Raji (cell line): Measurements from ENCODE around the gene SEC16B.

ENCODE experiments used
- POLR2A ChIP-seq: IDR thresholded peaks from 2 replicates; pipeline ENCODE4 v1.6.1; 2011; ENCODE audit warnings: low read depth, low read length, control low read depth; ENCODE audit not compliant: insufficient read depth

Gene SEC16B, protein sequence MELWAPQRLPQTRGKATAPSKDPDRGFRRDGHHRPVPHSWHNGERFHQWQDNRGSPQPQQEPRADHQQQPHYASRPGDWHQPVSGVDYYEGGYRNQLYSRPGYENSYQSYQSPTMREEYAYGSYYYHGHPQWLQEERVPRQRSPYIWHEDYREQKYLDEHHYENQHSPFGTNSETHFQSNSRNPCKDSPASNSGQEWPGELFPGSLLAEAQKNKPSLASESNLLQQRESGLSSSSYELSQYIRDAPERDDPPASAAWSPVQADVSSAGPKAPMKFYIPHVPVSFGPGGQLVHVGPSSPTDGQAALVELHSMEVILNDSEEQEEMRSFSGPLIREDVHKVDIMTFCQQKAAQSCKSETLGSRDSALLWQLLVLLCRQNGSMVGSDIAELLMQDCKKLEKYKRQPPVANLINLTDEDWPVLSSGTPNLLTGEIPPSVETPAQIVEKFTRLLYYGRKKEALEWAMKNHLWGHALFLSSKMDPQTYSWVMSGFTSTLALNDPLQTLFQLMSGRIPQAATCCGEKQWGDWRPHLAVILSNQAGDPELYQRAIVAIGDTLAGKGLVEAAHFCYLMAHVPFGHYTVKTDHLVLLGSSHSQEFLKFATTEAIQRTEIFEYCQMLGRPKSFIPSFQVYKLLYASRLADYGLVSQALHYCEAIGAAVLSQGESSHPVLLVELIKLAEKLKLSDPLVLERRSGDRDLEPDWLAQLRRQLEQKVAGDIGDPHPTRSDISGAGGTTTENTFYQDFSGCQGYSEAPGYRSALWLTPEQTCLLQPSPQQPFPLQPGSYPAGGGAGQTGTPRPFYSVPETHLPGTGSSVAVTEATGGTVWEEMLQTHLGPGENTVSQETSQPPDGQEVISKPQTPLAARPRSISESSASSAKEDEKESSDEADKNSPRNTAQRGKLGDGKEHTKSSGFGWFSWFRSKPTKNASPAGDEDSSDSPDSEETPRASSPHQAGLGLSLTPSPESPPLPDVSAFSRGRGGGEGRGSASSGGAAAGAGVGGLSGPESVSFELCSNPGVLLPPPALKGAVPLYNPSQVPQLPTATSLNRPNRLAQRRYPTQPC

DNA sequence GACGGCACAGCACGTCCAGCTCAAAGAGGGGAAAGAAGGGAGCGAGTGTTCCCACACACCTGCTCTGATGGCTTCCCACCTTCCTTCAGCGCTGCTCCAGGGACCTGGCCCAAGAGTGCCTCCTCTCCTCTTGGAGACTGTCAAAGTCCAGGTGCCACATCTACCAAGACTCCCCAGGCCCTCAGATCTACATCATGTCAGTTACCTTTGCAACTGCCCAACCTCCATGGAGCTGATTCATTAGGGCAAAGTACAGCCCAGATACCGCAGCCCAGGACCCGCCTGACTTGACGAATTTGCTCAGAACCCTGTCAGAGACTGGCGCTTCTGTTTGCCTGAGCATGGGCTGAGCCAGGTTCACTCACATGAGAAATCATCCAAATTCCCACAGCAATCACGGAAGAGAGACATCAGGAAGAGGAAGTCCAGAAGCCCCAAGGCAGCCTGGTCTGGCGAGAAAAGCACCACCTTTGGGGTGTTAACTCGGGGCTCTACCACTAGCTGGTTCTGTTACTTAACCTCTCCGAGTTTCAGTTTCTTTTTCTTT lies at the start of gene SEC16B:
SEC16B (minus strand) TSS at position 234 of the 547 bp plus-strand sequence. CDS start 2,077 bp downstream, outside the sequence.
- TF ChIP-seq POLR2A, result no peak

DNA sequence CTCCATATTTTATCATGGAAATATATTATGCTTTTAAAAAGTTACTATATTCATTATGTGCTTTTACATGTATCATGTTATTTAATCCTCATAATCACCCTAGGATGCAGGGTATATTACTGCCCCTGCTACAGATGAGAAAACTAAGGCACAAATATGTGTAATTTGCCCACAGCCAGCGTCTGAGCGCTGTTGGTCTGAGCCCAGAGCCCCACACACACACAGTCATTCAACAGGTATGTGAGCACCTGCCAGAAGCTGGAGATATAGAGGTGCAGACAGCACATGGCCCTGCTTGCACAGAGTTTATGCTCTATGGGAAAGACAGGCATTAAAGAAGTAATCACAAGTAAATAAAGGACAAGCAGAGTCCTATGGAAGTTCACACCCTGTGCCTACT lies 49.8 kb upstream of the SEC16B start:
- no peak for TF ChIP-seq POLR2A

DNA sequence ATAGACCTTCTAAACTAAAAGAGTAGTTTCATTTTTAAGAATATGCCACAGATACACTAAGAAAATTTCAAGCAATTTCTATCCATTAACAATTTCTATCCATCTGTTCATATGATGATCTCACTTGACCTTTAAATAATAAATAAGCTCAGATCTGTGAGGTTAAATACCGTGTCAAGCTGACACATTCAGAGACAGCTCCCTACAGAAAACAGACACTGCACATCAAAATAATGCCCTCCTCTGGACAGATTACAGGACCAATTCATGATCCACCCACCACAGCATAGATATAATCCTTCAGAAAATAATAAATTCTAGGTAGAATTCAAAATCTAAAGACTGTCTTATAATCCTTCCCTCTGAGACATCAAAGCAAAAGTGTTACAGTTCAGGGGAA lies 49.4 kb upstream of the SEC16B start:
- no peak for TF ChIP-seq POLR2A

DNA sequence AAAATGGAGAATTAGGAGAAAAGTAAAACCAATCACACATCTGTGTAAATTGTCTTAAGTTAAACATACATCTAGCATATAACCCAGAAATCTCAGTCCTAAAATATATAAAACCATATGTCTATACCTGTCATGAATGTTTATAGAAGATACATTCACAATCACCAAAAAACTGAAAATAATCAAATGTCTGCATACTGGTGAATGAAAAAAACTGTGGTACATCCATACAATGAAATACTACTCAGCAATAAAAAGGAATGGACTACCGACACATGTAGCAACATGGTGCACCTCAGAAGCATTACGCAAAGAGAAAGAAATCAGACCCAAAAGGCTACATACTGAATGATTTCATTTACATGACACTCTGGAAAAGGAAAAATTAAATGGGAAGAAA lies 47.7 kb upstream of the SEC16B start:
- no peak for TF ChIP-seq POLR2A

DNA sequence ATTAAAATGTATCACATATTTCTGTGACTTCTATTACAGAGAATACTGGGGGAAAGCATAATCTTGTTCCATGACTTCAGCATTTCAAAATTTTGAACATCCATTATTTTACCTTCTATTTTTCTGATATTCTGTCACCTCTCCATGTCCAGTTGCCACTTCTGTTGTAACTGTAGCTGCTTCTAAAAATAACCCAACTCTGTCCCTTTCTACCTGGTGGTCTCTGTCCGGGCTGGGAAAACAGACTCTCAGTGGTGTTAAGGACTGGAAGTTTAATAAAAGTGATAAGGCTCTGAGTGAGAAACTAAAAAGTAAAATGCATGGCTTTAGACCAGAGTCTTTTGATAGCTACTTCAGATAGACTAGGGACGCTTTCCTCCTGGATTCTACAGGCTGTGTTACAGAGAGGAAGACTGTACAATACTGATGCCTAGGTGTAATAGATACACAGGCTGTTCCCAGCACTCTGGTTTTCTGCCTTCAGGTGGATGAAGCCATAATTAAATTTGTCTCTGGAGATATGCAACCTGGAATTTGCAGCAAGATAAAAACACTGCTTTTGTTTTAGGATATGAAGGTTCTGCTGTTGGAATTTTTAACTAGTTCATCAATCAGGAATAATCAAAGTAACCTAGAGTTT lies 42.1 kb upstream of the SEC16B start:
- no peak for TF ChIP-seq POLR2A

DNA sequence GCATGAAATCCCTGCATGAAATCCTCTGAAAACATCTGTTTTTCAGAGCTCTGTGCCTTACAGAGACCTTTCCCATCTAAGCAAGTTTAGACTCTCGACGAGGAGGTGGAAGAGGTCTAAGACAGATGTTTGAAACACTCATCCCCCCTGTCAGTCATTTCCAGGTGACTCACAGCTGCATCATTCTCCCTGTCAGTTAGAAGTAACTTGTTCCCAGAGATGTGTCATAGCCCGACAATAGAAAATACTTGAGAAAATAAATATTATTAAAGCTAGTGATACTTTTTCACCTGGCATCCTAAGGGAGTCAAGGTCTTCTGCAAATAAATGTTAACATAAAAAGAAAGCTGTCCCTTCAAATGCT lies 41.6 kb upstream of the SEC16B start:
- no peak for TF ChIP-seq POLR2A

DNA sequence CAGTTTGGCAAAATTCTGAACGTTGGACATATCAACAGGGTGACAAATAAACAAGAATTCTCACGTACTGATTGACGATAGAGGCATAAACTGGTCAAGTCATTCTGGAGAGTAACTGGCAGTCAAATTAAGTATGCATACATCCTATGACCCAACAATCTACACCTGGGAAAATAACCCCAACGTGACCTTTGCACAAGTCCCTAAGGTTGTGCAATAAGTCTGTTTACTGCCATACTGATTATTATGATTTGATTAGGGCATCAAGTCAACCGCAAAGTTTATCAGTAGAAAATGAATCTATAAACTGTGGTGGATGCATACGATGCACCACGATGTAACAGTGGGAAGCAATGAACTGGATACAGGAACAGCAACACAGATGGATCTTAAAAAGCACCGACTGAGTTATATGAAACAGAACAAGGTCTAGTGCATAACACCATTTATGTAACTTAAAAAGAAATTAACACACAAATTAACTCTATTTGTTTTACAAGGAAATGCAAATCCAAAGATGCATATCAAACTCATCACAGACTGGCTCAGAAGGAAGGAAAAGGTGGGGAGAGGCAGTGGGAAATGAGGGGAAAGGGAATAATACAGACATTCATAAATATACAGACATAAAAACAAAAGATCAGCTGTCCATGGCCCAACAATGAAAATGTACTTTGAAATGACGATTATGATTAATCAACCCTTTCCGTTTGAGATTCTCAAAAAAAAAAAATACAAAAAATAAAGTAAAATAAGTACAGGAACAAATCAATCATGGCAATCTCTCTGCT lies 41.0 kb upstream of the SEC16B start:
- no peak for TF ChIP-seq POLR2A

DNA sequence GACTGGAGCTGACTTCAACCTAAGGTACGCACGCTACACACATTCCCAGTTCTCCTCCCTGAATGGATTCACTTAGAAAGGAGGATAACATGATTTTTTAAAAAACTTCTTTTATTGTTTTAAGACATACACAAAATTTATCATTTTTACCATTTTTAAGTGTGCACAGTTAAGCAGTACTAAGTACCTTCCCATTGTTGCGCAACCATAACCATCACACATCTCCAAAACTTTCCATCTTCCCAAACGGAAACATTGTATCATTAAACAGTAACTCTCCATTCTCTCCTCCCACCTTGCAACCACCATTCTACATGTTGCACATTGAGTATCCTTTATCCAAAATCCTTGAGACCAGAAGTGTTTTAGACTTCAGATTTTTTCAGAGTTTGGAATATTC lies 36.2 kb upstream of the SEC16B start:
- no peak for TF ChIP-seq POLR2A

DNA sequence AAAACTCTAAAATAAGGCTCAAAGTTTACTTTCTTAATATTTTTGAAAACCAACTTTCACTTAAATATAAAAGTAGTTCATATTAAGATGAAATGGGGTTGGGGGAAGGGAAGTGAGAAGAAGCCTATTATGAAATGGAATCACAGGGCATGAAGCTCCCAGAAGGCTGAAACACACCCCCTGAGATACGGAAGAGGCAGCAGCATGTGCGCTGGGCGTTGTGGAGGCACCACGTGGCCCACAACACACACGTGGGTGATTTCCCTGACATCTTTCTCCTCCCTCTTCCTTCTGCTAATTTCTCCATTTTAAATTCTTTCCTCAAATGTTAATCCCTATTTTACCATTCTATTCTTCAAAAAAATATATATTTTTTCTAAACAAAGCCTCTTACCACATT lies 35.6 kb upstream of the SEC16B start:
- no peak for TF ChIP-seq POLR2A

DNA sequence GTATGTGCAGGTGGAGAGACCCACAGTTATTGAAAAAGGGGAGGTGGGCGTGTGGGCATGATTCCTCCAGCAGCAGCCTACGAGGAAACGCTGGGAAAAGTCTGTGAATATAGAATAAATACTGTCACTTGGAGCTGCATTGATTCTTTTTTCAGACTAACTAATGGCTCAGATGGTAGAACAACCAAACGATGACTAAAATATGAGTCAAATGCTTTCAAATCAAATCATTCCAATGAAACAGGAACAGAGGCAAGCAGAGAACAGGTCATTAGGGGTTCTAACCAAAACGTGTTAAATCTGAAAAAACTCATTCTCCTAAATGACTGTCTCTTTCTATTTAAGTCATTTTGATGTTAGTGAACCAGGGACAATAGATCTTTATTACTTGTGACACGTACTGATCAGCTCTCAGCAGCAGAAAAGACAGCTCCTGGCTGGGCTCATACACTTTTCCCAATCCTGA lies 35.1 kb upstream of the SEC16B start:
- no peak for TF ChIP-seq POLR2A

DNA sequence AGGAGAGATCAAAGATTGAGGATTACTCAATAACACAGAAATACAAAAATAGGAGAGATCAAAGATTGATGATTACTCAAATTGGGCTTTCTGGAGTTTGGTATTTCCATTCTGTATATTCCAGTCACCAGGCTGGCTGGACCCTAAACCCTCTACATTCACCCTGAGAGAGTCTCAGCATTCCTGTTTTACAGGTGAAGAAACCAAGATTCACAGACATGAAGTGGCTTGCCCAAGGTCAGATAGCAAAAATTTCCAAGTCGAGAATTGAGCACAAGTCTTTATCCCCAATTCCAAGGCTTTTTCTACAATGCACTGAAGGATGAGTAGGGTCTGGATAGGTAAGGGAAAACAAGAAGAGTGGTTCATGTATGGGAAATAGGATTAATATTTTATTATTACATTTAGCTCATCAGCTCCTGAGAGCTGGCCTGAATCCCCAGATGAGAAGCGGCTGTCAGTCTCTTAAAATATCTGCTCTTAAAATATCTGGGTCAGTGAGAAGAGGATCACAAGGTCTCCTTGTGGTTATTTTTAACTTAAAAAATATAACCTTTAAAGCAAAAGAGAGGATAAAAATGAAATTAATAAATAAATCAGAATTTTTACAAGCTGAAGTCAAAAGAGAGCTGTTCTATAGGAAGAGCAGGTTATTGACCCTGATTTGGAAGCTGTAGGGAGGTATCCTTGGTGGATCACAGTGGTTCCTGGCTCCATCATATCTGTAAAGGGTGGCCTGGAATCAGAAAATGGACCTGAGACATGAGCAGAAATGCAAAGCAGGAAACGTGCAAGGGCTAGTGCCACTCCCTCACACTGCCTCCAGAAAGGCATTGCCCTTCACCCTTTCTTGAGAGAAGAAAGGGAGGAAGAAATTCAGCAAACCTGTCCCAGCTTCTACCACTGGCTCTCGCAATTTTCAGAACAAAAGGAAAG lies 29.1 kb upstream of the SEC16B start:
- TF ChIP-seq POLR2A, result no peak

DNA sequence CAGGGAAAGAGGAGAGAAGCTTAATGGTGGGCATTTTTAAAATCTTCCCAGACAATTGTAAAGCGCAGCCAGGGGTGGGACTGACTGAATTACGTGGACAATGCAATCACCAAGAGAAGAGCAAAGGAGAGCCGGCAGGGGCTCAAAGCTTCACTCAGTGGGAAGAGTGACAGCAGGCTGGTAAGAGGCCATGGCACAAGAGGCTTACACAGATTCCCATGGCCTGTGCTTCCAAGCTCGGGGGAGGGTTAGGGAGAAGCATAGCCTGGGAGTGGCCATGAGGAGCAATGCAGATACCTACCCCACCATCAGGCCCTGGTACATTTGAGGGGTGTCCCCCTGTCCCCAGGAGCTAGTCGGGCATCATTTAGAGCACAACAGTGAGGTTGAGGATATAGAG lies 27.1 kb upstream of the SEC16B start:
- no peak for TF ChIP-seq POLR2A

DNA sequence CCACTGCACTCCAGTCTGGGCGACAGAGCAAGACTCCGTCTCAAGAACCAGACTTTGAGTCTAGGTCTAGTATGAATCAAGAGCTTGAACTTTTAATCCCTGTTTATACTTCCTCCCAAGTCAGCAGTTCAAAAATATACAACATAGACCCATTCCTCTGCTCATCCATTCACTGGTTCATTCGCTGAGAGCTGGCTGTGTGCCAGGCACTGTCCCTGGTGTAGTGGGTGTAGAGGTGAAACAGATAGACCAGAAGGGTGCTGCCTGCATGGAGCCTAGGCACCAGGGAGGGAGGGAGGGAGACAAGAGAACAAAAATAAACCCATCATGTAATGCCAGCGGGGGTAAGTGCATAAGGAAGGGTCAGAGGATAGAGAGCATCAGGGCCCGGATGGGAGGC lies 25.5 kb upstream of the SEC16B start:
- no peak for TF ChIP-seq POLR2A

DNA sequence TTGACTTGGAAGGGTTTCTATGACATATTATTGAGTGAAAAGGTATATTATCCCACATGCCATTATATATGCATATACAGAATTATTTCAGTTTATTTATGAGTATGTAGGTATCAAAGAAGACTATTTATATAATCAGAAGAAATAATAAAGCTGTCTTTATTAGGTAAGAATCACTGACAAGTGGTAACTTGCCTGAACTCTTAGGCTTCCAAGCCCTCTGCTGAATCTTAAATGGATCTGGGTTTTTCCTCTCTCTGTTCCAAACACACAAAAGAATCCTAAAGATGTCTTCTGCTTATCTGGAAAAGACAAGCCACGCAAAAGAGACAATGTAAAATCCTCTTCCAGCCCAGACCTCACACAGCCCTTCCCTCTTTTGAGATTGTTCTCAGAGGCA lies 14.9 kb upstream of the SEC16B start:
- no peak for TF ChIP-seq POLR2A

DNA sequence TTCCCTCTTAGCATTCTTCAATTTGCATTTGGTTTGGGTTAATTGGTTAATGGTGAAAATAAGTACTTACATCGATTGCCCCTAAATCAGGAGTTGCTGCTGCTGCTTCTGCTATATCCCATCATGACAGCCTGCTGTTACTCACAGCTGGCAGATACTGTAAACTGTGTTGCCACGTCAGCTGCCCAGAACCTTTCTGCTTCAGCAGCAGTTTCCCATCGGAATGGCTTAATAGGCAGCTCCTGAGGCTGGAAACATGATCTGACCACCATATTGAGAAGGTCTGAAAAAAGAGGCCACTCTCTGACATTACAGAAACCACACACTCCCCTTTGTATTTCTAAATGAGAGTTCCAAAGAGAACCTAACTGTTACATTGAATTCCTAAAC lies 14.3 kb upstream of the SEC16B start:
- TF ChIP-seq POLR2A, result no peak
